Caco-2 (cell line): ENCODE data around the gene VANGL1. TPM values are rescaled to one million over a fixed set of nuclear protein-coding genes. Genes with fewer than 3 reads are reported as not detected.

Experiments used
- BruUV-seq: library from RNA; stranded (reverse); fragments of 400-500 nt; replicated peaks from 2 replicates; lab custom pipeline; 2021; lab: Mats Ljungman, UMichigan
- CTCF ChIA-PET: fragments of 300-600 bp; sonication (Branson Sonifier 250); formaldehyde crosslinking; loops from one replicate; lab custom pipeline; 2022; ENCODE audit warnings: antibody characterized with exemption; lab: Charles Lee
- POLR2A ChIA-PET: fragments of 300-600 bp; sonication (Branson Sonifier 250); formaldehyde crosslinking; loops from one replicate; lab custom pipeline; 2022; ENCODE audit warnings: antibody characterized with exemption; lab: Charles Lee
- DNase-seq, 2 experiments: peaks; one replicate each; pipeline versions ENCODE4 v3.0.0 to v3.0.0-alpha.2; 2020 to 2022
- H3K27me3 ChIP-seq: replicated peaks from 2 replicates; pipeline ENCODE4 v1.6.0; 2011; ENCODE audit warnings: low read length; ENCODE audit not compliant: control insufficient read depth, insufficient read depth
- H3K36me3 ChIP-seq: 2 replicates; pipeline ENCODE4 v1.5.1; 2011; ENCODE audit warnings: low read length; ENCODE audit not compliant: control insufficient read depth, insufficient read depth
- H3K4me1 ChIP-seq: fragments of 250-450 bp; sonication (Bioruptor Pico); 2 replicates; pipeline ENCODE4 v1.5.1; 2020; ENCODE audit warnings: mild to moderate bottlenecking
- H3K4me3 ChIP-seq: 2 replicates; pipeline ENCODE4 v1.5.1; 2011; ENCODE audit warnings: low read depth, mild to moderate bottlenecking, control low read depth, low read length
- H3K9me3 ChIP-seq: fragments of 250-450 bp; sonication (Bioruptor Pico); 2 replicates; pipeline ENCODE4 v1.5.1; 2020; ENCODE audit warnings: mild to moderate bottlenecking, moderate library complexity
- H3K27ac Mint-ChIP-seq: one replicate; pipeline ENCODE4 v1.8.0; 2022; ENCODE audit warnings: mixed read lengths; ENCODE audit not compliant: unreplicated experiment
- H3K27me3 Mint-ChIP-seq: one replicate; pipeline ENCODE4 v1.8.0; 2022; ENCODE audit warnings: mixed read lengths; ENCODE audit not compliant: insufficient read depth, unreplicated experiment
- H3K36me3 Mint-ChIP-seq: one replicate; pipeline ENCODE4 v1.8.0; 2022; ENCODE audit warnings: mild to moderate bottlenecking, mixed read lengths; ENCODE audit not compliant: insufficient read depth, unreplicated experiment
- H3K4me1 Mint-ChIP-seq: one replicate; pipeline ENCODE4 v1.8.0; 2022; ENCODE audit warnings: low read depth, mixed read lengths; ENCODE audit not compliant: unreplicated experiment
- H3K4me3 Mint-ChIP-seq: one replicate; pipeline ENCODE4 v1.8.0; 2022; ENCODE audit warnings: mild to moderate bottlenecking, moderate library complexity, mixed read lengths; ENCODE audit not compliant: unreplicated experiment
- H3K9me3 Mint-ChIP-seq: one replicate; pipeline ENCODE4 v1.8.0; 2022; ENCODE audit warnings: mixed read lengths; ENCODE audit not compliant: unreplicated experiment
- CTCF ChIP-seq, 2 experiments: fragments of 200-600 bp in 1 of 2; IDR thresholded peaks; 1 replicate in 1 of 2; 2 replicates in 1 of 2; pipeline versions ENCODE4 v1.5.1 to v1.8.0; 2011 to 2022; ENCODE audit warnings: antibody characterized with exemption in 1 of 2, control low read depth in 1 of 2, inconsistent platforms in 1 of 2, low read depth in 1 of 2, low read length in 1 of 2, mild to moderate bottlenecking in 1 of 2, moderate library complexity in 1 of 2; ENCODE audit not compliant: insufficient read depth in 1 of 2, severe bottlenecking in 1 of 2, unreplicated experiment in 1 of 2
- intact Hi-C: fragments of 100-400 bp; cut with micrococcal nuclease; formaldehyde crosslinking; loops from one replicate; pipeline ENCODE4 v1.10.0; 2022; ENCODE audit not compliant: unreplicated experiment
- total RNA-seq: library from RNA; stranded (reverse); gene quantifications from 2 replicates; pipeline ENCODE4 v1.2.3, GENCODE V29; 2022

The VANGL1 gene
- total RNA-seq, 1 experiment from 2014 or later: 13.6 TPM

GRCh38 chr1:115658646-115659045, 16.9 kb downstream of the VANGL1 start:
- H3K9me3 Mint-ChIP-seq: no peaks in the 10 kb centered on the region
- no peak overlapping the region for H3K27ac Mint-ChIP-seq
- no peak for TF ChIP-seq CTCF (IDR thresholded peaks at IDR 0.05; ENCODE audit: insufficient read depth in 1 of 2, low read depth in 1 of 2, low read length in 1 of 2, severe bottlenecking in 1 of 2, unreplicated experiment in 1 of 2)
- no peaks in the 10 kb centered on the region for H3K27me3 ChIP-seq
- POLR2A ChIA-PET: no interaction called here
- no peaks in the 10 kb centered on the region for H3K4me1 Mint-ChIP-seq
- no peak for DNase-seq
- no peak overlapping the region for H3K4me3 ChIP-seq
- CTCF ChIA-PET: no interaction called here
- no peak overlapping the region for H3K4me3 Mint-ChIP-seq
- BruUV-seq: no TSS peak
- no peaks in the 10 kb centered on the region for H3K4me1 ChIP-seq
- H3K36me3 Mint-ChIP-seq: peaks cover 16% of the 10 kb centered on the region
- H3K27me3 Mint-ChIP-seq: no peaks in the 10 kb centered on the region
- intact Hi-C loops: no loop called here
- no peaks in the 10 kb centered on the region for H3K9me3 ChIP-seq
- no peaks in the 10 kb centered on the region for H3K36me3 ChIP-seq

GRCh38 chr1:115660151-115660550, 18.4 kb downstream of the VANGL1 start:
- H3K27me3 Mint-ChIP-seq: no peaks in the 10 kb centered on the region
- H3K4me3 Mint-ChIP-seq: no peak overlapping the region
- Histone ChIP-seq H3K9me3 (no peaks in the 10 kb centered on the region), H3K4me1 (no peaks in the 10 kb centered on the region), H3K36me3 (no peaks in the 10 kb centered on the region), H3K4me3 (no peak overlapping the region), H3K27me3 (no peaks in the 10 kb centered on the region)
- H3K4me1 Mint-ChIP-seq: no peaks in the 10 kb centered on the region
- no peaks in the 10 kb centered on the region for H3K9me3 Mint-ChIP-seq
- intact Hi-C loops: no loop called here
- no peak for TF ChIP-seq CTCF (IDR thresholded peaks at IDR 0.05; ENCODE audit: insufficient read depth in 1 of 2, low read depth in 1 of 2, low read length in 1 of 2, severe bottlenecking in 1 of 2, unreplicated experiment in 1 of 2)
- BruUV-seq: no TSS peak
- H3K36me3 Mint-ChIP-seq: peaks cover 17% of the 10 kb centered on the region
- H3K27ac Mint-ChIP-seq: no peak overlapping the region
- POLR2A ChIA-PET: no interaction called here
- CTCF ChIA-PET: no interaction called here
- no peak for DNase-seq

GRCh38 chr1:115661157-115661556, 19.4 kb downstream of the VANGL1 start:
- no peak for DNase-seq
- H3K4me1 Mint-ChIP-seq: no peaks in the 10 kb centered on the region
- H3K9me3 Mint-ChIP-seq: no peaks in the 10 kb centered on the region
- no peaks in the 10 kb centered on the region for H3K27me3 ChIP-seq
- no peak overlapping the region for H3K27ac Mint-ChIP-seq
- ChIA-PET CTCF (no interaction called here), POLR2A (no interaction called here)
- H3K4me3 ChIP-seq: no peak overlapping the region
- intact Hi-C loops: no loop called here
- H3K27me3 Mint-ChIP-seq: no peaks in the 10 kb centered on the region
- H3K9me3 ChIP-seq: no peaks in the 10 kb centered on the region
- H3K36me3 Mint-ChIP-seq: peaks cover 23% of the 10 kb centered on the region
- H3K36me3 ChIP-seq: peaks cover 1% of the 10 kb centered on the region
- H3K4me3 Mint-ChIP-seq: no peak overlapping the region
- no TSS peak for BruUV-seq
- no peaks in the 10 kb centered on the region for H3K4me1 ChIP-seq
- no peak for TF ChIP-seq CTCF (IDR thresholded peaks at IDR 0.05; ENCODE audit: insufficient read depth in 1 of 2, low read depth in 1 of 2, low read length in 1 of 2, severe bottlenecking in 1 of 2, unreplicated experiment in 1 of 2)
